ENCODE data around the gene NTM.
A peak's percentile ranks its signal among the peaks of the same experiment; 100 is the strongest.

The NTM gene

DNA sequence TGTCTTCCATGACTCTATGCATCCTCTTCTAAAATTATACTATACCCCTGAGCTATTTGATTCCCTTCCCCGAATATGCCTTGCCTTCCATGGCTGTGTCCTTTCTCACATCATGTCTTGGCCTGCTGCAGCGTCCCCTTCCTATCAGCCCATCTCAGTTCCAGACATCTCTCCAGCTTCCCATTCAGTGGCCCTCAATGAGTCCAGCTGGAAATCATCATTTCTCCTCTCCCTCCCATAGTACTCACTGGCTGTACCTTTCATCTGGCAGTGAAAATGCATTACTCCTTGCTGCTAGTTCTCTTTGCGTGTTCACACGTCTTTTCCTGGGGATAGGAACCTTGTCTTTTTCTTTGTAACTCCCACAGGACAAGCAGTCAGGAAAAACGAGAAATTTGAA is 486.8 kb downstream of the NTM start:
- Mint-ChIP-seq H3K4me3 (no peak overlapping the region), H3K27ac (ENCODE audit: low read depth) (no peak overlapping the region), H3K36me3 (ENCODE audit: insufficient read depth) (no peaks in the 10 kb centered on the region), H3K9me3 (peaks cover 8% of the 10 kb centered on the region), H3K27me3 (no peaks in the 10 kb centered on the region), H3K4me1 (no peaks in the 10 kb centered on the region)
- ATAC-seq (replicated peaks; ENCODE audit: extremely low read depth, poor library complexity, severe bottlenecking) (no peak), DNase-seq (ENCODE audit: low spot score in 2 of 2) (no peak)

DNA sequence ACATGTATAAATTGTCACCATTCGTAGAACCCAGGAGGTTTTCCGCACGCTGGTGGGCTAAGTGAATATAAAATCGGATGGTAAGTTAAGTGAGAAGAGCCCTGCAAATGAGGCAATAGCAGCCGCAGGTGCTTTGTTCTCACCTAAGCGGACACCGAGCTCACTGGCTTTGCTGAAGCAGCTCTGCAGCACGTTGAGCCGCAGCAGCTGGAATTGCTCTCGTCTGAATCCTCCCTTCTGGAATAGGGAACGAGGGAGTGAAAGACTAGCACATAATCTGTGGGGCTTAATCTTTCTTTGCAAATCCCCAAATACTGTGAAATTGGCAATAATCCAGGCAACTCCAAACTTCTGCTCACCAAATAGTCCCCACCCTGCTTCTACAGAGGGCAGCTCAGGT is 488.1 kb downstream of the NTM start:
- no peak for DNase-seq (ENCODE audit: low spot score in 2 of 2)
- Mint-ChIP-seq H3K27me3 (no peaks in the 10 kb centered on the region), H3K9me3 (peaks cover under 1% of the 10 kb centered on the region), H3K4me3 (no peak overlapping the region), H3K36me3 (ENCODE audit: insufficient read depth) (no peaks in the 10 kb centered on the region), H3K27ac (ENCODE audit: low read depth) (no peak overlapping the region), H3K4me1 (no peaks in the 10 kb centered on the region)
- no peak for ATAC-seq (replicated peaks; ENCODE audit: extremely low read depth, poor library complexity, severe bottlenecking)

DNA sequence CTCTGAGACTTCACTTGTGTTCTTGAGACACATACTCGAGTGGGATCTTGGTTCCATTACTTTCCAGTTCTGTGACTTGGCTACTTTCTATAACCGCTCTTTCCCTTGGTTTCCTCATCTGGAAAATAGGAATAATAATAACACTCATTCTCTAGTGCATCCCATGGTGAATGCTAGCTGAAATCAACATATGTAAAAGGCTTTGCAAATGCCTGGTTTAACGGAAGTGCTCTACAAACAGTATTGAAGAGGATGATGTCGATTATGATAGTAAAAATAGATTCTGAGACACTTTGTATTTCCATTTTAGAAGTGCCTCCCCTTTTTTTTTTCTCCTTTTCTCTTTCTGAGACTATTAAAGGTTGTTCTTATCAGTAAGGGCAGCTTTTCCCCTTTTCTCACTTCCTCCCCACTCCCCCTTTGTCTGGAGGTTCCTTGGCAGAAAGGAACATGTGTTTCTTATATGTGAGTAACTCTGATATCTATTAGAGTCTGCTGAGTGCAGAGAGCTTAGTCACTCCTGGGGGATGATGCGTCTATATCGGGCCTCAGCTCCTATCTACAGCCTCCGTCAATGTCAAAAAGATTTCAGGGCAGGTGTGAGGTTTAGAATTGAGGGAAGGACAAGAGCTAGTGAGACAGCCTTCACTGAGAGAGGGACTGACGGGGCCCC is 489.3 kb downstream of the NTM start:
- no peak for DNase-seq (ENCODE audit: low spot score in 2 of 2)
- Mint-ChIP-seq H3K27me3 (no peaks in the 10 kb centered on the region), H3K9me3 (peaks cover 5% of the 10 kb centered on the region), H3K4me1 (no peaks in the 10 kb centered on the region), H3K27ac (ENCODE audit: low read depth) (no peak overlapping the region), H3K36me3 (ENCODE audit: insufficient read depth) (no peaks in the 10 kb centered on the region), H3K4me3 (no peak overlapping the region)
- ATAC-seq (replicated peaks; ENCODE audit: extremely low read depth, poor library complexity, severe bottlenecking): no peak

DNA sequence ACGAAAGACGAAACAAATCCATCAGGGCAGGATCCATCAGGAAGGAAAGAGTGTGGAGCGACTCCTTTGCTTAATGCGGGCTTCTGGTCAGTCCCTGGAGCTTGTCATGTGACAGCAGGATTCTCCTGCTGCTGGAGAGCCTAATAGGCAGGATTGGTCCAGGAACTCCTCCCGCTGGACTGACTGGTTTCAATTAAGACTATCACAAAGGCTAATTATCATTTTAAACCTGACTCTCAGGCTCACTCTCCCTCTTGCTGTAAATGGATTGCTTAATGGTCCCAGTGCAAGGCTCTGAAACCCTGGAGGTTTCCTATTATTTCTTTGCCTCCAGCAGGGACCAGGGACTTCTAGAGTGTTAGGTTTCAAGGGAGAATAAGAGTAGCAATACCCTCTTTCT is 493.8 kb downstream of the NTM start:
- Mint-ChIP-seq H3K4me1 (no peaks in the 10 kb centered on the region), H3K4me3 (no peak overlapping the region), H3K27ac (ENCODE audit: low read depth) (no peak overlapping the region), H3K27me3 (no peaks in the 10 kb centered on the region), H3K36me3 (ENCODE audit: insufficient read depth) (no peaks in the 10 kb centered on the region), H3K9me3 (peaks cover 21% of the 10 kb centered on the region)
- no peak for ATAC-seq (replicated peaks; ENCODE audit: extremely low read depth, poor library complexity, severe bottlenecking)
- no peak for DNase-seq (ENCODE audit: low spot score in 2 of 2)

DNA sequence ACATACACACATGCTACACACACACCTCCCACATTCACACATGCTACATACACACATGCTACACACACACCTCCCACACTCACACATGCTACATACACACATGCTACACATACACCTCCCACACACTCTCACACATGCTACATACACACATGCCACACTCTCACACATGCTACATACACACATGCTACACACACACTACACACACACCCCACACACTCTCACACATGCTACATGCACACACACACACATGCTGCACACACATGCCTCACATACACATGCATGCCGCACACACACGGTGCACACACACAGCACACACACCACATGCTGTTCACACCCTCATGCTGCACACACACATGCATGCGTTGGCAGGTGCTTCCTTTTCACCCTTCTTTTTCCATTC is 495.4 kb downstream of the NTM start:
- Mint-ChIP-seq H3K4me1 (no peaks in the 10 kb centered on the region), H3K36me3 (ENCODE audit: insufficient read depth) (no peaks in the 10 kb centered on the region), H3K27me3 (no peaks in the 10 kb centered on the region), H3K9me3 (peaks cover 21% of the 10 kb centered on the region), H3K4me3 (no peak overlapping the region), H3K27ac (ENCODE audit: low read depth) (no peak overlapping the region)
- no peak for ATAC-seq (replicated peaks; ENCODE audit: extremely low read depth, poor library complexity, severe bottlenecking)
- no peak for DNase-seq (ENCODE audit: low spot score in 2 of 2)

DNA sequence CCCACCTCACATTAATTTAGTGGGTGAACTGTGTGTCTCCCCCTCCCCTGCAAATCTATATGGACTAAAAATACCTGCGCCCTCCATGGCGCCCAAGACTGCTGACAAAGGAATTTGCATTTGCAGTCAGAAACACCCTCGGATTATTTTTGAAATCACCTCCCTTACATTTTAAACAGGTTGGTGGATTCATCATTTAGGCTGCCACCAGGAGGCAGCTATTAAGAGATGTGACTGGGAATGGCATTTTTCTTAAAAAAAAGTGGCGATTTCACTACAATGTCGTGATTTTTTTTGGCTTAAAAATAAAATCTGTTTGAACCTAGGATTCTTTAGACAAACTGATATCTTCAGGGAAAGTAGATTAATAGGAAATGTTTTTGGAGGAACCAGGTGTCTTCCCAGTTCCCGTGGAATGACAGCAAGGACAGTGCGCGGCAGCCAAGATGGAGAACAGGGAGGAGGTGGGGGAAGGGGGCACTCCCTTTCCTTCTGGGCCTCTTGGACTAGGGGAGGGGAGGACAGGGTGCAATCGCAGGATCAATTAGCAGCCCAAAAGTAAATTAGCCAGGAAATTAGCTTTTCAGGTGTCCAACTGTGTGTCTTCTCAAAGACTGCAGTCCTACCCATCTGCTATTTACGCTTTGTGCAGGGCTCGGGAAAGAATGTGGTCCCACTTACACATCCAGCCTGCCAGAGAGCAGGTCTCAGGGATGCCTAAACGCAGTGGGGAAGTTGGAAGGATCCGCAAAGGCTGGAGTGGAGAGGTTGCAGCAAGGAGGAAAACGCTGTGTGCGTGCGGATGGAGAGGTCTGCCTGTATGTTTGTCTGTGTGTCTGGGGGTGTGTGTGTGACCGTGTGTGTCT is 496.4 kb downstream of the NTM start:
- H3K4me1 Mint-ChIP-seq: no peaks in the 10 kb centered on the region
- no peak overlapping the region for H3K4me3 Mint-ChIP-seq
- H3K36me3 Mint-ChIP-seq (ENCODE audit: insufficient read depth): no peaks in the 10 kb centered on the region
- DNase-seq (ENCODE audit: low spot score in 2 of 2) (no peak), ATAC-seq (replicated peaks; ENCODE audit: extremely low read depth, poor library complexity, severe bottlenecking) (no peak)
- no peak overlapping the region for H3K27ac Mint-ChIP-seq (ENCODE audit: low read depth)
- peaks cover 24% of the 10 kb centered on the region for H3K9me3 Mint-ChIP-seq
- no peaks in the 10 kb centered on the region for H3K27me3 Mint-ChIP-seq

DNA sequence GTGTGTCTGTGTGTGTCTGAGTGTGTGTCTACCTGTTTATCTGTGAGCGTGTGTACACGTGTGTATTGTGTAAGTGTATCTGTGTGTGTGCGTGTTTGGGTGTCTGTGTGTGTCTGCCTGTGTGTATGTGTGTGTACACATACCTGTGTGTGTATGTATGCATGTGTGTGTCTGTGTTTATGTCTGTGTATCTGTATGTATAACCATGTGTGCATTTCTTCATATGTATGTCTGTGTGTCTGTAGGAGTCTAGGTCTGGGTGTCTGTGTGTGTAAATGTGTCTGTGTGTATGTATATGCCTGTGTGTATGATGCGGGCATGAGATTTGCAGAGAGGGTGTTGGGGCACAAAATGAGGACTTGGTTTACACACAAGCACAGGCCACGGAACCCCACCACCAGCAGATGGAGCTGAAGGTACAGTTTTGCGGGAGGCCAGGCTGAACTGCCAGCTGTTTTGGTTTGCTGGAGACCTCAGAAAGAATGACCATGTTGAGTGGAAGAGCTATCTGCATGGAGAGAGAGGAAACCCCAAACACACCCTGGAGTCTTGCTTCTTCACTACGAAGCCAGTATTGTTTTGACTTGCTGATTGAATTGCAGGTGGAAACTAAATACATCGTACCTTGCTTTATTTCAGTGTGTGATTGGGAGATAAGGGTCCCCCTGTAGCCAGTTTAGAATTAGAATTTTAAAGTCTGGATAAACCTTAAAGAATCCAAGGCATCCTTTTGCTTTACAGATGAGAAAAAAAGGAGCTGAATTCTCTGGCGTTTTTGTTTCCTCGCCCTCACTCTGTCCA is 497.2 kb downstream of the NTM start:
- no peak for DNase-seq (ENCODE audit: low spot score in 2 of 2)
- no peak overlapping the region for H3K4me3 Mint-ChIP-seq

DNA sequence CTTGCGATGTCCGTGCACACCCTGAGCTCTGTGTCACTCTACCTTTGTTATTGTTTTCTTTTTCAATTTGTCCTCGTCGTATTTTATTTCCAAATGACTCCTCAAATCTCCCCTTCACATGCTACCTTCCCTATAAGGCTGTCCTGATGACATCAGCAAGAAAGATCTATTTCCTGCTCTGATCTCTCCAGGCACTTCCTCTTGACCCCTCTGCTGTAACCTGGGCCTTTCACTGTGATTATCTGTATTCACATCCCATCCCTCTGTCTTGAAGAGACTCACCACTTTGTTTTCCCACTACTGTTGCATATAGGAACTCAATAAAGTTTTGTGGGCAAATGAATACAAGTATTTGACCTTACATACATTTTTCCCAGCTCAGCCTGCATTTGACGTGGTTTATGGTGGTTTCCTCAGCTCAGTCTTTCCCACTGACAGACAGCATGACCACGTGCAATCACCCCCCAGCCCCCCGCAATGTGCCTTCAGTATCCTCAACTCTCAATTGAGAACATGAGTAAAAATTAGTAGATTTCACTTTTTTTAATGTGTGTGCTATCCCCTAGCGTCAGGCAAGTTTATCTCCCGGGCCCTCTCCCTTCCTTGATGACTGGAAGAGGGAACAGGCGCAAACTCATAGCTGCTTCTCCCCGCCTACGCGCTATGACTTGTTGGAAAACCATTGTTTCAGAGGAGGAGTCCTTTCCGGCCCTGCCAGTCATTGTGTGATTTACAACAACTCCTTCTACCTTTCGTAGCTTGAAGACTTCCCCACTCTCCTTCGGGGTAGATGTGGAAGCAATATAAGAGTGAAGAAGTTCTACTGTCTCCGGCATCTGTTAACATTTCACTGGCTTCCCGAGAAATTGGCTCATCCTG is 498.5 kb downstream of the NTM start:
- Mint-ChIP-seq H3K4me1 (no peaks in the 10 kb centered on the region), H3K4me3 (no peak overlapping the region), H3K27ac (ENCODE audit: low read depth) (no peak overlapping the region), H3K9me3 (peaks cover 22% of the 10 kb centered on the region), H3K27me3 (no peaks in the 10 kb centered on the region), H3K36me3 (ENCODE audit: insufficient read depth) (no peaks in the 10 kb centered on the region)
- ATAC-seq (replicated peaks; ENCODE audit: extremely low read depth, poor library complexity, severe bottlenecking): no peak
- no peak for DNase-seq (ENCODE audit: low spot score in 2 of 2)

More for the DNA sequence above, 497.2 kb downstream of the NTM start:
- ATAC-seq (replicated peaks; ENCODE audit: extremely low read depth, poor library complexity, severe bottlenecking): peak; percentile 19
- H3K36me3 Mint-ChIP-seq (ENCODE audit: insufficient read depth): no peaks in the 10 kb centered on the region
- no peaks in the 10 kb centered on the region for H3K27me3 Mint-ChIP-seq
- H3K4me1 Mint-ChIP-seq: no peaks in the 10 kb centered on the region
- peaks cover 26% of the 10 kb centered on the region for H3K9me3 Mint-ChIP-seq
- H3K27ac Mint-ChIP-seq (ENCODE audit: low read depth): no peak overlapping the region

DNA sequence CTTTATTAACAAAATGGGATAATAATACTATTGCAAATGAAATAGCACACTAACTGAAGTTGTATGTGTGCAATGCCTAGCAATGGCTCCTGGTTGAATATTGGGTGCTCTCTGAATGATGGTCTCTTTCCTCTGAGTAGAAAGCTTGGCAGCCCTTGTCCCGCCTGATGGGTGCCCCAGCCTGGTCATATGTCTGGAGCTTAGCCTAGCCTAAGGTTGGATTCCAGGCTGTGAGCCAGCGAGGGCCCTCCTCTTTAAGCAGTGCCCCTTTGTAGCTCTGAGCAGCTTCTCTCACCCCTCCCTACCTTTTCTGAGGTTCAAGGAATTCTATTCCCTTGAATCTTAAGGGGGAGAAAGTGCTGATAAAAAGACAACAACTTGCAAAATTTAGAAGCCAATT is 499.9 kb downstream of the NTM start:
- no peak overlapping the region for H3K4me3 Mint-ChIP-seq
- DNase-seq (ENCODE audit: low spot score in 2 of 2) (no peak), ATAC-seq (replicated peaks; ENCODE audit: extremely low read depth, poor library complexity, severe bottlenecking) (no peak)
- H3K4me1 Mint-ChIP-seq: no peaks in the 10 kb centered on the region
- peaks cover 20% of the 10 kb centered on the region for H3K9me3 Mint-ChIP-seq
- no peak overlapping the region for H3K27ac Mint-ChIP-seq (ENCODE audit: low read depth)
- H3K27me3 Mint-ChIP-seq: no peaks in the 10 kb centered on the region
- no peaks in the 10 kb centered on the region for H3K36me3 Mint-ChIP-seq (ENCODE audit: insufficient read depth)

DNA sequence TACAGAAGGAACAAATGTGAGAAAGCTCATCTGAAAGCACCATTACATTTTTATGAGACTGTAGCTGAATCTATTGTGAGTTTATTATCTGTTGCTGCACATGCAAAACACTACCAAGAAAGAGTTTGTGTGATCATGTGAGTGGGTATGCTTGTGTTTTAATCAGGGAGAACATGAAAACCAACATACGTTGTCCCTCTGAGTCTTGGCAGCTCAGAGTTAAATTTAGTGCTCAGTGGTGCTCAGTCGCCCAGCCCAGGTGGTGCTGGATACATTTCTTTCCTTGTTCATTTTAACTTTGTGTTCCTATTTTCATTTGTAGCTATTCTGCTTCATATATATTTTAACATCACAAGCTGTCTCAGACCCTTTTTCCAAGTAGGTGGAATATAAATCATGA is 500.6 kb downstream of the NTM start:
- DNase-seq (ENCODE audit: low spot score in 2 of 2) (no peak), ATAC-seq (replicated peaks; ENCODE audit: extremely low read depth, poor library complexity, severe bottlenecking) (no peak)
- Mint-ChIP-seq H3K4me1 (no peaks in the 10 kb centered on the region), H3K27ac (ENCODE audit: low read depth) (no peak overlapping the region), H3K27me3 (no peaks in the 10 kb centered on the region), H3K36me3 (ENCODE audit: insufficient read depth) (no peaks in the 10 kb centered on the region), H3K4me3 (no peak overlapping the region), H3K9me3 (peaks cover 13% of the 10 kb centered on the region)

DNA sequence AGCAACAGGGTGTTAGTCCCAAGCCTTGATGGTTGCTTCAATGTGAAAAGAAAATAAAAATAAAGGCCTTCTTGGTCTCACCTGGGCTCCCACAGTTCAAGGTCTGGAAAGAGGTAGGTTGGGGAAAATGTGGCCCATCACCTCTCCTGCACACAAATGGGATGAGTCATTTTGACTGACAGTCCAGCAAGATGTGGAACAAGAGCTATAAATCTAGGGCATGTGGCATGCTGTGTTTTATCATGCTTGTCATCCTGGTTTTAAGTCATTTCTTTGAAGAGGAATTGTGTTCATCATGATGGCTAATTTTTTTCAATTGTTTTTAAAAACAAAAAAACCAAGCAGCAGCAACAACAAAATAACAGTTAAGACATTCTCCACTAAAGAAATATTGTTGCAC is 503.7 kb downstream of the NTM start:
- Mint-ChIP-seq H3K36me3 (ENCODE audit: insufficient read depth) (no peaks in the 10 kb centered on the region), H3K27me3 (no peaks in the 10 kb centered on the region), H3K4me1 (no peaks in the 10 kb centered on the region), H3K9me3 (peaks cover 9% of the 10 kb centered on the region), H3K4me3 (no peak overlapping the region), H3K27ac (ENCODE audit: low read depth) (no peak overlapping the region)
- no peak for ATAC-seq (replicated peaks; ENCODE audit: extremely low read depth, poor library complexity, severe bottlenecking)
- DNase-seq (ENCODE audit: low spot score in 2 of 2): no peak

DNA sequence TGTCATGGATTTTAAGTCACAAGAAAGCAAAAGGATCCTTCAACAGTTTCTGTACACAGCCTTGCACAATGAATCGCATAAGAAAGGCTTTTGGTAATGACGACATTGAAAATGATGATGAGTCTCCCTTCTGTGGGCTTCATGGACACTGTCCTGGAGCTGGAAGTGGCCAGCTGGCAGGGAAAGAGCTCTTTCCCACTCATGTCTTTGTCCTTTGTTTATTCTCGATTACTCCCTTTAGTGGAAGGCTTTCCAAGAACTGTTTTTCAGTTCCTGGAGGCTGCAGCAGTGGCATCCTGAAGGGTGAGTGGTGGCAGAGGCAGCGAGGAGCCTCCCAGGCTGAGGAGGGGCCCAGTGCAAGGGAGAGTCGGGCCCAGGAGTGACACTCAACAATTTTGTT is 505.2 kb downstream of the NTM start:
- H3K27me3 Mint-ChIP-seq: no peaks in the 10 kb centered on the region
- ATAC-seq (replicated peaks; ENCODE audit: extremely low read depth, poor library complexity, severe bottlenecking): no peak
- H3K4me1 Mint-ChIP-seq: no peaks in the 10 kb centered on the region
- H3K27ac Mint-ChIP-seq (ENCODE audit: low read depth): no peak overlapping the region
- no peak for DNase-seq (ENCODE audit: low spot score in 2 of 2)
- no peak overlapping the region for H3K4me3 Mint-ChIP-seq
- peaks cover 11% of the 10 kb centered on the region for H3K9me3 Mint-ChIP-seq
- no peaks in the 10 kb centered on the region for H3K36me3 Mint-ChIP-seq (ENCODE audit: insufficient read depth)

Data from central memory CD8-positive, alpha-beta T cell (primary cell).